WTC11 (cell line): ENCODE data around the gene CLEC7A. TPM values are rescaled to one million over a fixed set of nuclear protein-coding genes. Genes with fewer than 3 reads are reported as not detected.
A peak's percentile ranks its signal among the peaks of the same experiment; 100 is the strongest.

Experiments used
- ATAC-seq: fragments of 200-7000 bp; cut with Tn5 transposase; 2 replicates; pipeline ENCODE4 v1.10.0; 2021; ENCODE audit warnings: mild to moderate bottlenecking, moderate library complexity
- CTCF ChIA-PET: fragments of 300-600 bp; sonication (Branson Sonifier 250); formaldehyde crosslinking; loops from one replicate; lab custom pipeline; 2021; ENCODE audit warnings: antibody characterized with exemption; lab: Charles Lee
- POLR2A ChIA-PET: fragments of 350-600 bp; sonication (Branson Sonifier 250); formaldehyde crosslinking; loops from one replicate; lab custom pipeline; 2021; ENCODE audit warnings: antibody characterized with exemption; lab: Charles Lee
- DNase-seq: peaks from one replicate; pipeline ENCODE4 v3.0.0; 2021; ENCODE audit warnings: low spot score
- H3K27ac Mint-ChIP-seq: 2 replicates; pipeline ENCODE4 v1.8.0; 2021; ENCODE audit warnings: mixed read lengths
- H3K27me3 Mint-ChIP-seq: 2 replicates; pipeline ENCODE4 v1.8.0; 2021; ENCODE audit warnings: low read depth, mild to moderate bottlenecking, moderate library complexity, mixed read lengths
- H3K36me3 Mint-ChIP-seq: 2 replicates; pipeline ENCODE4 v1.8.0; 2021; ENCODE audit warnings: mixed read lengths
- H3K4me1 Mint-ChIP-seq: 2 replicates; pipeline ENCODE4 v1.8.0; 2022; ENCODE audit warnings: mixed read lengths
- H3K4me3 Mint-ChIP-seq: 2 replicates; pipeline ENCODE4 v1.8.0; 2021; ENCODE audit warnings: mild to moderate bottlenecking, moderate library complexity, mixed read lengths
- H3K9me3 Mint-ChIP-seq: 2 replicates; pipeline ENCODE4 v1.8.0; 2021; ENCODE audit warnings: mixed read lengths
- CREM ChIP-seq: sonication (generic); formaldehyde crosslinking; IDR thresholded peaks from 2 replicates; pipeline ENCODE4 v1.8.1; 2022; ENCODE audit warnings: mild to moderate bottlenecking, missing genetic modification reagents, moderate library complexity
- ESRRA ChIP-seq: sonication (generic); formaldehyde crosslinking; IDR thresholded peaks from 2 replicates; pipeline ENCODE4 v1.8.1; 2022; ENCODE audit warnings: mild to moderate bottlenecking, missing genetic modification reagents, borderline replicate concordance
- FOXP1 ChIP-seq: sonication (generic); formaldehyde crosslinking; IDR thresholded peaks from 2 replicates; pipeline ENCODE4 v1.8.0; 2022; ENCODE audit warnings: missing genetic modification reagents, mild to moderate bottlenecking, moderate library complexity, borderline replicate concordance
- HMGA2 ChIP-seq: fragments of 250-450 bp; sonication (Bioruptor Pico); IDR thresholded peaks from 2 replicates; pipeline ENCODE4 v1.4.0; 2021; ENCODE audit warnings: mild to moderate bottlenecking, moderate library complexity
- JAZF1 ChIP-seq: fragments of 250-450 bp; sonication (Bioruptor Pico); IDR thresholded peaks from 2 replicates; pipeline ENCODE4 v1.9.0; 2021; ENCODE audit warnings: moderate library complexity, mild to moderate bottlenecking, inconsistent platforms
- MXD4 ChIP-seq: fragments of 250-450 bp; sonication (Bioruptor Pico); IDR thresholded peaks from 2 replicates; pipeline ENCODE4 v1.8.0; 2021; ENCODE audit warnings: mild to moderate bottlenecking, moderate library complexity, borderline replicate concordance
- NFATC4 ChIP-seq: fragments of 250-450 bp; sonication (Bioruptor Pico); IDR thresholded peaks from 2 replicates; pipeline ENCODE4 v1.9.0; 2021; ENCODE audit warnings: mild to moderate bottlenecking
- NFE2L1 ChIP-seq: sonication (generic); formaldehyde crosslinking; IDR thresholded peaks from 2 replicates; pipeline ENCODE4 v1.8.1; 2023; ENCODE audit warnings: missing genetic modification reagents
- SMAD4 ChIP-seq: sonication (generic); formaldehyde crosslinking; IDR thresholded peaks from 2 replicates; pipeline ENCODE4 v1.8.0; 2022; ENCODE audit warnings: mild to moderate bottlenecking, missing genetic modification reagents
- TCF7 ChIP-seq: sonication (generic); formaldehyde crosslinking; IDR thresholded peaks from 2 replicates; pipeline ENCODE4 v1.8.0; 2022; ENCODE audit warnings: mild to moderate bottlenecking, low read depth, missing genetic modification reagents, moderate library complexity
- ZBTB21 ChIP-seq: sonication (generic); formaldehyde crosslinking; IDR thresholded peaks from 2 replicates; pipeline ENCODE4 v1.8.1; 2023; ENCODE audit warnings: mild to moderate bottlenecking, missing genetic modification reagents, borderline replicate concordance
- ZNF219 ChIP-seq: sonication (generic); formaldehyde crosslinking; IDR thresholded peaks from 2 replicates; pipeline ENCODE4 v1.8.0; 2023; ENCODE audit warnings: missing genetic modification reagents, mild to moderate bottlenecking, borderline replicate concordance
- ZNF263 ChIP-seq: sonication (generic); formaldehyde crosslinking; IDR thresholded peaks from 2 replicates; pipeline ENCODE4 v1.8.1; 2022; ENCODE audit warnings: low read depth, mild to moderate bottlenecking, moderate library complexity, missing genetic modification reagents
- total RNA-seq: library from RNA; stranded (reverse); gene quantifications from 3 replicates; pipeline ENCODE4 v1.2.3, GENCODE V29; 2021
- TF ChIP-seq, protein P1 (sequence below): fragments of 250-450 bp; sonication (Bioruptor Pico); IDR thresholded peaks from 2 replicates; pipeline ENCODE4 v2.1.2; 2022; ENCODE audit warnings: mild to moderate bottlenecking, moderate library complexity
- TF ChIP-seq, protein P2 (sequence below): sonication (generic); formaldehyde crosslinking; conservative IDR thresholded peaks from 2 replicates; pipeline ENCODE4 v1.8.1; 2023; ENCODE audit warnings: mild to moderate bottlenecking, low read depth, missing genetic modification reagents, moderate library complexity
- TF ChIP-seq, protein P3 (sequence below): fragments of 250-450 bp; sonication (Bioruptor Pico); conservative IDR thresholded peaks from 2 replicates; pipeline ENCODE4 v1.9.0; 2021; ENCODE audit warnings: mild to moderate bottlenecking
- TF ChIP-seq, protein P4 (sequence below): fragments of 250-450 bp; sonication (Bioruptor Pico); IDR thresholded peaks from 2 replicates; pipeline ENCODE4 v1.9.0; 2021; ENCODE audit warnings: mild to moderate bottlenecking
- TF ChIP-seq, protein P5 (sequence below): sonication (generic); formaldehyde crosslinking; IDR thresholded peaks from 2 replicates; pipeline ENCODE4 v1.8.1; 2022; ENCODE audit warnings: mild to moderate bottlenecking, moderate library complexity, missing genetic modification reagents
- TF ChIP-seq, protein P6 (sequence below): sonication (generic); formaldehyde crosslinking; IDR thresholded peaks from 2 replicates; pipeline ENCODE4 v1.8.0; 2023; ENCODE audit warnings: missing genetic modification reagents

CLEC7A gene
- total RNA-seq, 1 experiment from 2014 or later, result 0.48 TPM

DNA sequence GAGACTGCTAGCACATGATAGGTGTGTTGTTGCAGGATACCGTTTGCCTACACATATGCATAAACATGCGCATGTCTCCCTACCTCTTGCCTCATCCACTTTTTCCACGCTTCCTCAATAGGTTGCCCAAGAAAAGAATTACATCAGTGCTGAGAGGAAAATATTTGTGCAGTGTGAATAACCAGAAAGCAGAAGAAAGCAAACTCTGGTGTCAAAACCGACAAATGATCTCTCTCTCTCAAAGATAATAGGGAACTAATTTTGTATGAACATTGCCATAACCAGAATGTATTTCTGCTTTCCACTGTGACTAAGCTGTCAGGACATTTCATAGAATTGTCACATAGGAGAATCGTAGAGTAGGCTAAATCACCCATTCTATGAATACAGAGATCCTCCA lies 1.3 kb downstream of the CLEC7A start:
- 0 out of 2 replicates have a peak overlapping the region, but pooled peaks have one; percentile 34 for H3K27ac Mint-ChIP-seq
- POLR2A ChIA-PET, result no interaction called here
- no peaks in the 10 kb centered on the region for H3K36me3 Mint-ChIP-seq
- no peaks in the 10 kb centered on the region for H3K27me3 Mint-ChIP-seq
- TF ChIP-seq, protein P1, sequence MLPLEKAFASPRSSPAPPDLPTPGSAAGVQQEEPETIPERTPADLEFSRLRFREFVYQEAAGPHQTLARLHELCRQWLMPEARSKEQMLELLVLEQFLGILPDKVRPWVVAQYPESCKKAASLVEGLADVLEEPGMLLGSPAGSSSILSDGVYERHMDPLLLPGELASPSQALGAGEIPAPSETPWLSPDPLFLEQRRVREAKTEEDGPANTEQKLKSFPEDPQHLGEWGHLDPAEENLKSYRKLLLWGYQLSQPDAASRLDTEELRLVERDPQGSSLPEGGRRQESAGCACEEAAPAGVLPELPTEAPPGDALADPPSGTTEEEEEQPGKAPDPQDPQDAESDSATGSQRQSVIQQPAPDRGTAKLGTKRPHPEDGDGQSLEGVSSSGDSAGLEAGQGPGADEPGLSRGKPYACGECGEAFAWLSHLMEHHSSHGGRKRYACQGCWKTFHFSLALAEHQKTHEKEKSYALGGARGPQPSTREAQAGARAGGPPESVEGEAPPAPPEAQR (CRISPR knock-in tag), result no peak
- no peak for TF ChIP-seq CREM (CRISPR knock-in tag)
- no peak for TF ChIP-seq MXD4 (CRISPR knock-in tag)
- TF ChIP-seq NFATC4 (CRISPR knock-in tag), result no peak
- no peak overlapping the region for H3K4me3 Mint-ChIP-seq
- ATAC-seq (no peak), DNase-seq (no peak)
- CTCF ChIA-PET, result no interaction called here
- H3K9me3 Mint-ChIP-seq, result no peaks in the 10 kb centered on the region
- peaks cover 55% of the 10 kb centered on the region for H3K4me1 Mint-ChIP-seq

DNA sequence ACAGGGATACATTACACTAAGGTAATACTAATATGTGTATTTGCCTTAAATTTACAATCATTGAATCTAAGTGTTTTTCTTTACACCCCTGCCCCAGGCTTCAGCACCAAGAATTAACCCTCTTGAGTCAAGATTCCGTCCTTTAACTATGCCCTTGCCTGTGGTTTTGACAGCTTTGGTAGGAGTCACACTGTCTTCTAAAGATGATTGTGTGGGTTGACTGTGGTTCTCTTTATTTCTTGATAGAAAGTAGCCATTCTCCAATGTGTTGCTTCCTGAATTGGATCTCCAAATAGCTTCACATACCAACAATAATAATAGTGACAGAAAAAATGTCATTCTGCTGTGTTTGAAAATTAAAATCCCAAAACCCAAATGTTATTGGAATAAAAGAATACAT lies 3.6 kb downstream of the CLEC7A start:
- Mint-ChIP-seq H3K4me3 (no peak overlapping the region), H3K4me1 (peaks cover 33% of the 10 kb centered on the region), H3K27ac (no peak overlapping the region), H3K36me3 (no peaks in the 10 kb centered on the region), H3K9me3 (peaks cover 5% of the 10 kb centered on the region; the same call in 1 of the 2 replicates), H3K27me3 (no peaks in the 10 kb centered on the region)
- no peak for DNase-seq
- ATAC-seq, result no peak
- TF ChIP-seq, protein P2, sequence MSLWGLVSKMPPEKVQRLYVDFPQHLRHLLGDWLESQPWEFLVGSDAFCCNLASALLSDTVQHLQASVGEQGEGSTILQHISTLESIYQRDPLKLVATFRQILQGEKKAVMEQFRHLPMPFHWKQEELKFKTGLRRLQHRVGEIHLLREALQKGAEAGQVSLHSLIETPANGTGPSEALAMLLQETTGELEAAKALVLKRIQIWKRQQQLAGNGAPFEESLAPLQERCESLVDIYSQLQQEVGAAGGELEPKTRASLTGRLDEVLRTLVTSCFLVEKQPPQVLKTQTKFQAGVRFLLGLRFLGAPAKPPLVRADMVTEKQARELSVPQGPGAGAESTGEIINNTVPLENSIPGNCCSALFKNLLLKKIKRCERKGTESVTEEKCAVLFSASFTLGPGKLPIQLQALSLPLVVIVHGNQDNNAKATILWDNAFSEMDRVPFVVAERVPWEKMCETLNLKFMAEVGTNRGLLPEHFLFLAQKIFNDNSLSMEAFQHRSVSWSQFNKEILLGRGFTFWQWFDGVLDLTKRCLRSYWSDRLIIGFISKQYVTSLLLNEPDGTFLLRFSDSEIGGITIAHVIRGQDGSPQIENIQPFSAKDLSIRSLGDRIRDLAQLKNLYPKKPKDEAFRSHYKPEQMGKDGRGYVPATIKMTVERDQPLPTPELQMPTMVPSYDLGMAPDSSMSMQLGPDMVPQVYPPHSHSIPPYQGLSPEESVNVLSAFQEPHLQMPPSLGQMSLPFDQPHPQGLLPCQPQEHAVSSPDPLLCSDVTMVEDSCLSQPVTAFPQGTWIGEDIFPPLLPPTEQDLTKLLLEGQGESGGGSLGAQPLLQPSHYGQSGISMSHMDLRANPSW (CRISPR knock-in tag), result no peak
- TF ChIP-seq SMAD4 (CRISPR knock-in tag) (no peak), ZNF263 (CRISPR knock-in tag) (no peak), FOXP1 (CRISPR knock-in tag) (no peak), ZNF219 (CRISPR knock-in tag) (no peak), JAZF1 (CRISPR knock-in tag) (no peak), NFE2L1 (CRISPR knock-in tag) (no peak), ESRRA (CRISPR knock-in tag) (no peak), ZBTB21 (CRISPR knock-in tag) (no peak), TCF7 (CRISPR knock-in tag) (no peak), HMGA2 (CRISPR knock-in tag) (no peak)
- TF ChIP-seq, protein P3, sequence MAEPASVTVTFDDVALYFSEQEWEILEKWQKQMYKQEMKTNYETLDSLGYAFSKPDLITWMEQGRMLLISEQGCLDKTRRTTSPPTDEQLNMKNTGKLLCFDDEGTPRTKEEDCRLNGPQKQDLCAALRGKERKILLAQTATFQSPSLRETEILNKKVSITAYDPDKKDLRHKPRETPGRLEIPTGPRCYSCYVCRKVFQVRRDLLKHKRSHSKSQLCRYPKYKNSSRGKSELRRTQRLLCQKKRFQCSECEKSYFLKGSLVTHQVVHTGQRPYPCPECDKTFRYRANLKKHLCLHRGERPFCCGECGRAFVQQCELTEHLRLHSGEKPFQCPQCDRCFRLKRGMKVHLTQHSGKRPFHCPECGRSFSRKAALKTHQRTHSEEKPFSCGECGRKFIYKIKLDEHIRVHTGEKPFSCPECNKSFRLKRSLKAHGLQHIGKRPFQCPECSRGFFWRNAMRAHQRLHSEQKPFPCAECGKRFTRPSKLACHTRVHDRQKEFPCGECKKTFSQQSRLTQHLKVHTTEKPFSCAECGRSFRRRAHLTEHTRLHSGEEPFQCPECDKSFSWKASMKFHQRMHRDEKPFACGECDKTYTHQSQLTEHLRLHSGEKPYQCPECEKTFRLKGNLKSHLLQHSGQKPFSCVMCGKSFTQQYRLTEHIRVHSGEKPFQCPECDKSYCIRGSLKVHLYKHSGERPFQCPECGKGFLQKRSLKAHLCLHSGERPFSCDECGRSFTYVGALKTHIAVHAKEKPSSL (CRISPR knock-in tag), result no peak
- TF ChIP-seq, protein P4, sequence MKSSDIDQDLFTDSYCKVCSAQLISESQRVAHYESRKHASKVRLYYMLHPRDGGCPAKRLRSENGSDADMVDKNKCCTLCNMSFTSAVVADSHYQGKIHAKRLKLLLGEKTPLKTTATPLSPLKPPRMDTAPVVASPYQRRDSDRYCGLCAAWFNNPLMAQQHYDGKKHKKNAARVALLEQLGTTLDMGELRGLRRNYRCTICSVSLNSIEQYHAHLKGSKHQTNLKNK, result no peak
- TF ChIP-seq, protein P5, sequence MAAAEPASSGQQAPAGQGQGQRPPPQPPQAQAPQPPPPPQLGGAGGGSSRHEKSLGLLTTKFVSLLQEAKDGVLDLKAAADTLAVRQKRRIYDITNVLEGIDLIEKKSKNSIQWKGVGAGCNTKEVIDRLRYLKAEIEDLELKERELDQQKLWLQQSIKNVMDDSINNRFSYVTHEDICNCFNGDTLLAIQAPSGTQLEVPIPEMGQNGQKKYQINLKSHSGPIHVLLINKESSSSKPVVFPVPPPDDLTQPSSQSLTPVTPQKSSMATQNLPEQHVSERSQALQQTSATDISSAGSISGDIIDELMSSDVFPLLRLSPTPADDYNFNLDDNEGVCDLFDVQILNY, result no peak
- TF ChIP-seq, protein P6, sequence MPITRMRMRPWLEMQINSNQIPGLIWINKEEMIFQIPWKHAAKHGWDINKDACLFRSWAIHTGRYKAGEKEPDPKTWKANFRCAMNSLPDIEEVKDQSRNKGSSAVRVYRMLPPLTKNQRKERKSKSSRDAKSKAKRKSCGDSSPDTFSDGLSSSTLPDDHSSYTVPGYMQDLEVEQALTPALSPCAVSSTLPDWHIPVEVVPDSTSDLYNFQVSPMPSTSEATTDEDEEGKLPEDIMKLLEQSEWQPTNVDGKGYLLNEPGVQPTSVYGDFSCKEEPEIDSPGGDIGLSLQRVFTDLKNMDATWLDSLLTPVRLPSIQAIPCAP (CRISPR knock-in tag), result no peak
- CTCF ChIA-PET, result interaction anchor here (1.6 kb wide), 1 partner anchor 383 kb away, joined by 4 read pairs; no protein-coding TSS in a partner anchor
- POLR2A ChIA-PET, result no interaction called here
